ENCODE results near the gene IER2.
"Not testable (repeated sequence)": the region's sequence is repeated elsewhere in the genome, so short reads cannot be mapped to it uniquely, and the experiment has no call there.

IER2 gene

DNA sequence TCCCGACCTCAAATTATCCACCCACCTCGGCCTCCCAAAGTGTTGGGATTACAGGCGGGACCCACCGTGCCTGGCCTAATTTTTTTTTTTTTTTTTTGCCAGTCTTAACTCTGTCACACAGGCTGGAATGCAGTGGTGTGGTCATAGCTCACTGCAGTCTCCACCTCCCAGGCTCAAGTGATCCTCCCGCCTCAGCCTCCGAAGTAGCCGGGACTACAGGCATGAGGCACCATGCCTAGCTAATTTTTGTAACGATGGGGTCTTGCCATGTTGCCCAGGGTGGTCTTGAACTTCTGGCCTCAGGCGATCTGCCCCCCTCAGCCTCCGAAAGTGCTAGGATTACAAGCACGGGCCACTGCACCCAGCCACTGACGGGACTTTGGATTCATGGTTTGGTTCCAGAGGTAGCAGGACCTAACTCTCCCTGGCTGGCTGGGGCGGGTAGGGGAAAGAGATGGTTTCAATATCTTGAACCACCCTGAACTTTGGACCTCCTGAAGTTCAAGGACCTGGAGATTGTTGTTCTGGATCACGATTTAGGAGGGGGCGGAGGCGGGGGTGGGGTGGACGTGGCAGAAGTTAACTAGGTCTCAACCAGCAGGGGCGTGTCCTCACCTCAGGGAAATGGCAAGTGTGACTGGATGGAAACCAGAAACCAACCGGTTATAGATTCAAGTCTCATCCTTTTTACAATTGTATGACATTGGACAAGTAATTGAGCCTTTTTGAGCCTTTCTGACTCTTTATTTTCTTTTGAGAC, 40.8 kb downstream of the IER2 start:
- Histone ChIP-seq H3K36me3 (ENCODE audit: insufficient read depth, low read length) (no peaks in the 10 kb centered on the region), H3K4me3 (ENCODE audit: low read length) (no peak overlapping the region), H2AFZ (ENCODE audit: low read depth, low read length) (no peak overlapping the region), H3K9me3 (ENCODE audit: low read length) (no peaks in the 10 kb centered on the region), H3K27me3 (ENCODE audit: insufficient read depth, low read length) (no peaks in the 10 kb centered on the region), H3K4me1 (ENCODE audit: insufficient read depth, low read length) (no peaks in the 10 kb centered on the region)

- Histone ChIP-seq H2AFZ (ENCODE audit: low read depth, low read length) (no peak overlapping the region), H3K4me1 (ENCODE audit: insufficient read depth, low read length) (no peaks in the 10 kb centered on the region), H3K36me3 (ENCODE audit: insufficient read depth, low read length) (no peaks in the 10 kb centered on the region), H3K9me3 (ENCODE audit: low read length) (no peaks in the 10 kb centered on the region), H3K4me3 (ENCODE audit: low read length) (no peak overlapping the region), H3K27me3 (ENCODE audit: insufficient read depth, low read length) (no peaks in the 10 kb centered on the region)
These were observed 45.5 kb downstream of the IER2 start for GRCh38 chr19:13195678-13196077.

- Histone ChIP-seq H3K4me3 (ENCODE audit: low read length) (no peak overlapping the region), H3K4me1 (ENCODE audit: insufficient read depth, low read length) (no peaks in the 10 kb centered on the region), H3K36me3 (ENCODE audit: insufficient read depth, low read length) (no peaks in the 10 kb centered on the region), H2AFZ (ENCODE audit: low read depth, low read length) (no peak overlapping the region), H3K9me3 (ENCODE audit: low read length) (no peaks in the 10 kb centered on the region), H3K27me3 (ENCODE audit: insufficient read depth, low read length) (no peaks in the 10 kb centered on the region)
These were observed 48.4 kb downstream of the IER2 start for GRCh38 chr19:13198634-13199033.

DNA sequence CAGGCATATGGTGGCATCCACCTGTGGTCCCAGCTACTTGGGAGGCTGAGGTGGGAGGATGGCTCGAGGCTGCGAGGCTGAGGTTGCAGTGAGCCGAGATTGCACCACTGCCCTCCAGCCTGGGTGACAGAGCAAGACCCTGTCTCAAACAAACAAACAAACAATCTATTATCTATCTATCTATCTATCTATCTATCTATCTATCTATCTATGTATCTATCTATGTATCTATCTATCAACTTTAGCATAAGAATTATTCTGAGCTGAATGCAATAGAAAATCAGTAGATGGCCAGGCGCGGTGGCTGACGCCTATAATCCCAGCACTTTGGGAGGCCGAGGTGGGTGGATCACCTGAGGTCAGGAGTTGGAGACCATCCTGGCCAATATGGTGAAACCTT, 51.9 kb downstream of the IER2 start:
- not testable (repeated sequence) for H3K27me3 ChIP-seq (ENCODE audit: insufficient read depth, low read length); H3K4me3 ChIP-seq (ENCODE audit: low read length); H3K36me3 ChIP-seq (ENCODE audit: insufficient read depth, low read length); H3K4me1 ChIP-seq (ENCODE audit: insufficient read depth, low read length); H2AFZ ChIP-seq (ENCODE audit: low read depth, low read length); H3K9me3 ChIP-seq (ENCODE audit: low read length)

All from neuron (in vitro differentiated cells).